IPS-20b (cell line): ENCODE data around the gene RGS19.
"Not testable (repeated sequence)": the region's sequence is repeated elsewhere in the genome, so short reads cannot be mapped to it uniquely, and the experiment has no call there.

Experiments
- H3K27ac ChIP-seq: one replicate; pipeline ENCODE4 v1.5.1; 2013; ENCODE audit warnings: low read length
- H3K27me3 ChIP-seq: 2 replicates; pipeline ENCODE4 v1.6.1; 2013; ENCODE audit warnings: mild to moderate bottlenecking, low read length, inconsistent platforms; ENCODE audit not compliant: insufficient read depth
- H3K36me3 ChIP-seq: 2 replicates; pipeline ENCODE4 v1.6.1; 2013; ENCODE audit warnings: low read depth, mild to moderate bottlenecking, inconsistent platforms, low read length, moderate library complexity; ENCODE audit not compliant: insufficient read depth
- H3K4me1 ChIP-seq: 2 replicates; pipeline ENCODE4 v1.6.1; 2013; ENCODE audit warnings: mild to moderate bottlenecking, control low read depth, inconsistent platforms, low read length, moderate library complexity; ENCODE audit not compliant: insufficient read depth
- H3K4me3 ChIP-seq: 2 replicates; pipeline ENCODE4 v1.5.1; 2013; ENCODE audit warnings: mild to moderate bottlenecking, low read length, inconsistent platforms
- H3K9ac ChIP-seq: 2 replicates; pipeline ENCODE4 v1.6.1; 2013; ENCODE audit warnings: low read depth, mild to moderate bottlenecking, inconsistent platforms, low read length, moderate library complexity
- H3K9me3 ChIP-seq: 2 replicates; pipeline ENCODE4 v1.6.1; 2013; ENCODE audit warnings: mild to moderate bottlenecking, low read depth, low read length, inconsistent platforms; ENCODE audit not compliant: insufficient read depth

The RGS19 gene

DNA sequence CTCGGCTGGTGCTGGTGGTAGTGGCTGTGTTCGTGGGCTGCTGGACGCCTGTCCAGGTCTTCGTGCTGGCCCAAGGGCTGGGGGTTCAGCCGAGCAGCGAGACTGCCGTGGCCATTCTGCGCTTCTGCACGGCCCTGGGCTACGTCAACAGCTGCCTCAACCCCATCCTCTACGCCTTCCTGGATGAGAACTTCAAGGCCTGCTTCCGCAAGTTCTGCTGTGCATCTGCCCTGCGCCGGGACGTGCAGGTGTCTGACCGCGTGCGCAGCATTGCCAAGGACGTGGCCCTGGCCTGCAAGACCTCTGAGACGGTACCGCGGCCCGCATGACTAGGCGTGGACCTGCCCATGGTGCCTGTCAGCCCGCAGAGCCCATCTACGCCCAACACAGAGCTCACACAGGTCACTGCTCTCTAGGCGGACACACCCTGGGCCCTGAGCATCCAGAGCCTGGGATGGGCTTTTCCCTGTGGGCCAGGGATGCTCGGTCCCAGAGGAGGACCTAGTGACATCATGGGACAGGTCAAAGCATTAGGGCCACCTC lies 19.2 kb upstream of the RGS19 start:
- H3K9ac ChIP-seq: no peak overlapping the region

DNA sequence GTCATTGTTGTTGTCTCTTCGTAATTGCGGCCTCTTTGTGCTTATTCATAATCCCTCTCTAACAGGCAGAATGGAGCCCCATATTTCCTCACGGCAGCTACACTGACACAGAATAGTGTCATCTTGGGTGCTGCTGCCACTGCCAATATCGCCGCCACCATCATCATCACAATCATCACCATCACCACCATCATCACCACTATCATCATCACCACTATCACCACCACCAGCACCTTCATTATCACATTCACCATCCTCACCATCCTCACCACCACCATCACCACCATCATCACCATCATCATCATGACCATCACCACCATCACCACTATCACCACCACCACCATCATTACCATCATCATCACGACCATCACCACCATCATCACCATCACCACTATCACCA lies 17.2 kb upstream of the RGS19 start:
- H3K4me3 ChIP-seq: no peak overlapping the region
- no peak overlapping the region for H3K9ac ChIP-seq
- H3K9me3 ChIP-seq: no peaks in the 10 kb centered on the region
- peaks cover 4% of the 10 kb centered on the region; the same call in 1 of the 2 replicates for H3K4me1 ChIP-seq
- no peak overlapping the region for H3K27ac ChIP-seq
- peaks cover 25% of the 10 kb centered on the region for H3K27me3 ChIP-seq
- H3K36me3 ChIP-seq: no peaks in the 10 kb centered on the region

More for the DNA sequence above, 19.2 kb upstream of the RGS19 start:
- Histone ChIP-seq H3K36me3 (no peaks in the 10 kb centered on the region), H3K27ac (no peak overlapping the region), H3K27me3 (peaks cover 30% of the 10 kb centered on the region), H3K4me3 (no peak overlapping the region), H3K9me3 (no peaks in the 10 kb centered on the region), H3K4me1 (no peaks in the 10 kb centered on the region)

GRCh38 chr20:64095927-64096326 lies 16.6 kb upstream of the RGS19 start:
- Histone ChIP-seq H3K4me3 (no peak overlapping the region), H3K36me3 (no peaks in the 10 kb centered on the region), H3K9ac (no peak overlapping the region), H3K27ac (no peak overlapping the region), H3K4me1 (peaks cover 4% of the 10 kb centered on the region; the same call in 1 of the 2 replicates), H3K27me3 (peaks cover 19% of the 10 kb centered on the region), H3K9me3 (no peaks in the 10 kb centered on the region)

DNA sequence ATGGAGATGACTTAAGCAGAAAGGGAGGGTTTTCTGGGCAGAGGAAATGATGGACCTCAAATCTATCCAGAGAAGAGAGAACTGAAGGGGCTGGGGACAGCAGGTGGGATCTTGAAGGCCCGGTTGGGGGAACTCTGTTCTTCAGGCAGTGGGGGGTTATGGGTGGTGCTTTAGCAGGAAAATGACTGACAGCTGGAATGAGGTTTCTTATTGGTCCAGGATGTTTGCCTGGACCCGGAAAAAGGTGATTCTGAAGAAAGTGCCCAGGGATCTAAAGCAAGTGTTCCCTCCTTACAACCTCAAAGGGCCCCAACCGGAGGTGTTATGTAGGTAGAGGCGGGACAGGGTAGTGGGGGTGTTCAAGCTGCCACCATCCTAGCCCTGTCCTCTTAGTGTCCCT lies 16.1 kb upstream of the RGS19 start:
- no peak overlapping the region for H3K27ac ChIP-seq
- H3K9me3 ChIP-seq: no peaks in the 10 kb centered on the region
- H3K27me3 ChIP-seq: peaks cover 14% of the 10 kb centered on the region
- no peak overlapping the region for H3K4me3 ChIP-seq
- H3K9ac ChIP-seq: no peak overlapping the region
- no peaks in the 10 kb centered on the region for H3K36me3 ChIP-seq
- peaks cover 4% of the 10 kb centered on the region; the same call in 1 of the 2 replicates for H3K4me1 ChIP-seq

- H3K36me3 ChIP-seq: no peaks in the 10 kb centered on the region
- H3K27me3 ChIP-seq: peaks cover 17% of the 10 kb centered on the region
- H3K4me1 ChIP-seq: peaks cover 4% of the 10 kb centered on the region; the same call in 1 of the 2 replicates
- no peak overlapping the region for H3K27ac ChIP-seq
- H3K9me3 ChIP-seq: no peaks in the 10 kb centered on the region
- no peak overlapping the region for H3K9ac ChIP-seq
- H3K4me3 ChIP-seq: no peak overlapping the region
These were observed 13.7 kb upstream of the RGS19 start for GRCh38 chr20:64093013-64093503.

GRCh38 chr20:64092258-64093012 lies 13.1 kb upstream of the RGS19 start:
- no peaks in the 10 kb centered on the region for H3K36me3 ChIP-seq
- no peak overlapping the region for H3K9ac ChIP-seq
- peaks cover 17% of the 10 kb centered on the region for H3K27me3 ChIP-seq
- no peak overlapping the region for H3K27ac ChIP-seq
- H3K4me1 ChIP-seq: peaks cover 4% of the 10 kb centered on the region; the same call in 1 of the 2 replicates
- H3K4me3 ChIP-seq: no peak overlapping the region
- H3K9me3 ChIP-seq: no peaks in the 10 kb centered on the region

GRCh38 chr20:64091770-64092169 lies 12.5 kb upstream of the RGS19 start:
- Histone ChIP-seq H3K4me1 (peaks cover 4% of the 10 kb centered on the region; the same call in 1 of the 2 replicates), H3K9me3 (no peaks in the 10 kb centered on the region), H3K27me3 (peaks cover 18% of the 10 kb centered on the region), H3K9ac (no peak overlapping the region), H3K4me3 (no peak overlapping the region), H3K27ac (no peak overlapping the region), H3K36me3 (no peaks in the 10 kb centered on the region)

DNA sequence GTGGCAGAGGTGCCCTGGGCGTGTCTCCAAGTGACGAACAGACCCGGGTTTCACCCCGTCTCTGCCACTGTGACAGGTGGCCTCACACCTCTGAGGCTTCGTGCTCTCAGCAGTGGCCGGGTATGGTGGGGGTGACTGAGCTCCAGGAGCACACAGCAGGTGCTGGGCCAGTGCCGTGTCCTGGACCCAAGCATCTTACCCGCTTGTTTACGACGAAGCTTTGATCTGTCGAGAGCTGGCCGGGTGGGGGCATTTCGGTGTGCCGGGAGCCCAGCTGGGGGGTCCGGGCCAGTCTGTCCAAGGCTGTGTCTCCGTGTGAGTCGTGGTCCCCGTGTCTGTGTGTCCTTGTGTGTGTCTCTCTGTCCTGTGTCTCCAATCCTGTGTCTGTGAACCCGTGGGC lies 12.0 kb upstream of the RGS19 start:
- peaks cover 4% of the 10 kb centered on the region; the same call in 1 of the 2 replicates for H3K4me1 ChIP-seq
- H3K27me3 ChIP-seq: peaks cover 23% of the 10 kb centered on the region
- no peaks in the 10 kb centered on the region for H3K36me3 ChIP-seq
- no peak overlapping the region for H3K27ac ChIP-seq
- H3K9me3 ChIP-seq: no peaks in the 10 kb centered on the region
- H3K4me3 ChIP-seq: no peak overlapping the region
- no peak overlapping the region for H3K9ac ChIP-seq

- Histone ChIP-seq H3K36me3 (no peaks in the 10 kb centered on the region), H3K9me3 (no peaks in the 10 kb centered on the region), H3K27ac (no peak overlapping the region), H3K9ac (no peak overlapping the region), H3K4me3 (no peak overlapping the region), H3K4me1 (peaks cover 4% of the 10 kb centered on the region; the same call in 1 of the 2 replicates), H3K27me3 (peaks cover 35% of the 10 kb centered on the region)
These were observed 10.8 kb upstream of the RGS19 start for GRCh38 chr20:64090165-64090564.

- not testable (repeated sequence) for H3K36me3 ChIP-seq, H3K4me3 ChIP-seq, H3K9me3 ChIP-seq, H3K4me1 ChIP-seq, H3K9ac ChIP-seq, H3K27ac ChIP-seq
- H3K27me3 ChIP-seq: peaks cover 50% of the 10 kb centered on the region
These were observed 9.3 kb upstream of the RGS19 start for GRCh38 chr20:64088586-64088985.

GRCh38 chr20:64087226-64087825 lies 8.0 kb upstream of the RGS19 start:
- Histone ChIP-seq H3K27me3 (peaks cover 54% of the 10 kb centered on the region), H3K4me1 (peaks cover 15% of the 10 kb centered on the region)
- not testable (repeated sequence) for H3K9me3 ChIP-seq, H3K36me3 ChIP-seq, H3K9ac ChIP-seq, H3K4me3 ChIP-seq, H3K27ac ChIP-seq

DNA sequence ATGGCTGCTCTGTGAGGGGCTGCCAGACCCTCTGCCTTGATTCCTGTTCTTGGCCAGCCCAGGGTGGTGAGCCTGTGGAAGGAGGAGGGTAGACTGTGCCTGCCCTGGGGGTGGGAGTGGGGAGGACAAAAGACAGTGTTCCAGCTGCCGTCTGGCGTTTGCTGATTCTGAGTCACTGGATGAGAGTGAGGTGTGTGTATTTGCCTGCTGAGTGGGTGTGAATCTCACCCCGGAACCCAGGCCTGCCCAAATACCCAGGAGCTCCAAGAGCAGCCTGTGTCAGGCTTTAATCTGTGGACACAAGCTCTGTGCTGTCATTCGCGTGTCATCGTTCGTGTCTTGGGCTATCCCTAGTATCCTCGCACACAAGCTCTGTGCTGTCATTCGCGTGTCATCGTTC lies 7.5 kb upstream of the RGS19 start:
- H3K4me3 ChIP-seq: no peak overlapping the region
- no peak overlapping the region for H3K27ac ChIP-seq
- H3K36me3 ChIP-seq: no peaks in the 10 kb centered on the region
- H3K27me3 ChIP-seq: peaks cover 57% of the 10 kb centered on the region
- peaks cover 11% of the 10 kb centered on the region for H3K4me1 ChIP-seq
- H3K9me3 ChIP-seq: no peaks in the 10 kb centered on the region
- H3K9ac ChIP-seq: no peak overlapping the region
